Cardiac muscle cell (in vitro differentiated cells and primary cell): ENCODE data around the gene CLDN12. TPM values are rescaled to one million over a fixed set of nuclear protein-coding genes. Genes with fewer than 3 reads are reported as not detected.

Source experiments
- DNase-seq, 2 donors: peaks; one replicate each; pipeline versions ENCODE4 v3.0.0 to v3.0.0-alpha.2; 2010 to 2017; ENCODE audit warnings: low read depth in 1 of 2, low spot score in 1 of 2
- H3K27ac ChIP-seq: fragments of 200-600 bp; sonication (generic); 2 replicates; pipeline ENCODE4 v1.5.1; 2016
- H3K27me3 ChIP-seq: fragments of 200-600 bp; sonication (generic); 2 replicates; pipeline ENCODE4 v1.6.0; 2016; ENCODE audit warnings: control low read depth
- H3K36me3 ChIP-seq: fragments of 200-600 bp; sonication (generic); 2 replicates; pipeline ENCODE4 v1.5.1; 2016; ENCODE audit warnings: control low read depth
- H3K4me1 ChIP-seq: fragments of 200-600 bp; sonication (generic); 2 replicates; pipeline ENCODE4 v1.8.1; 2017; ENCODE audit warnings: low read depth, mild to moderate bottlenecking, mixed run types
- H3K4me3 ChIP-seq: fragments of 200-600 bp; sonication (generic); 2 replicates; pipeline ENCODE4 v1.5.1; 2016; ENCODE audit warnings: mild to moderate bottlenecking
- H3K9me3 ChIP-seq: fragments of 200-600 bp; sonication (generic); 2 replicates; pipeline ENCODE4 v1.5.1; 2017; ENCODE audit warnings: low read depth, mild to moderate bottlenecking, control low read depth
- polyA plus RNA-seq: library from polyadenylated mRNA; unstranded; fragments of >200 nt; fragmentation: Nextera tagmentation; extraction: Ambion mirVana; gene quantifications from 2 replicates; pipeline ENCODE4 v1.2.1, GENCODE V29; 2016
- total RNA-seq: library from RNA; depleted of rRNA; stranded (reverse); fragments of >200 nt; gene quantifications from 2 replicates; pipeline ENCODE4 v1.2.3, GENCODE V29; 2016
- TF ChIP-seq, protein P1 (sequence below): IDR thresholded peaks from 2 replicates; pipeline ENCODE4 v1.5.1; 2012; ENCODE audit warnings: low read depth, mild to moderate bottlenecking, low read length

Gene CLDN12
- total RNA-seq: 24.6 and 25.8 TPM in 2 replicates
- 23.7 and 31.8 TPM in 2 replicates for polyA plus RNA-seq

DNA sequence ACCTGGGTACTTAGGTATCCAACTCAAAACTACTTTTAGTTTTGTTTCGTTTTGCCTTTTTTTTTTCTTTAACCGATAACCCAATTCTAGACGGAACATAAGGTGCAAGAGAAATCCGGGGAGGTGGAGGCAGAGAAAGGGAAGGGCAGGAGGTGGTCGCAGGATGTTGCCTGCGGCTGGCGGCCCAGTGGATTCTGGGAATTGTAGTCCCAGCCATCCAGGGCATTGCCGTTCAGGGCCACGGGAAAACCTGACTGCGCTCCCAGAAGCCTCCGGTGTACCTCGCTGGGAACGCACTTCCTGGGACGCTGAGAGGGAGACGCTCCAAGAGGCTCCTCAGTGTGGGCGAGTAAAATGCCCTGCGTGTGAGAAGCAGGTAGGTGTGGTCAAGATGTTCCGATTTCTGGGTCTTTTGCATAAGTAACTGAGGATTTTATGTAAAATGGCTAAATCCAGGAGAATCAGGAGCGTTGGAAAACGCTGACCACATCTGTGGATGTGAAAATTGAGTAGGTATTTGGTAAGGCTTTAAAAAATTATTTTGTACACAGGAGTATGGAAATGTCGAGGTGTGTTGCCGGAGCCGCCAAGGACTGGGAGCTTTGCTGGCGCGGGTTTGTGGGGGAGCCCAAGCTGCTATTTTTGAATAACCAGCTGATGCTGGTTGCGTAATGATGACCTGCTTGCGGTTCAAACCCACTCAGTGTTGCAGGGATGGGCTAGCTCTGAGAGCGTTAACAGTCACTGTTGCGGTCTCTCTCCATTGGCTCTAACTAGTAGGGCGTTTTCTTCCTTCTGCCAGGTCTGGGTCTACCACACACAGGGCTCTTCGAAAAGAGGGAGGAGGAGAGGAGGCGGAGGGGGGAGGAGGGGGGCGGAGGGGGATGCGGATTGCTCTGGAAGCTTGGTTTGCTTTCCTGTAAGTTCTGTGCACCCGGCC, at the start of gene CLDN12:
TSS of gene CLDN12 (plus strand) at position 288 of the 940 bp plus-strand sequence. CDS start 9,216 bp downstream, outside the sequence.
- peak; percentile 93 to 99 for DNase-seq
- H3K9me3 ChIP-seq: no peaks in the 10 kb centered on the region
- peaks cover 9% of the 10 kb centered on the region for H3K27me3 ChIP-seq
- no peaks in the 10 kb centered on the region for H3K4me1 ChIP-seq
- peaks cover 12% of the 10 kb centered on the region for H3K36me3 ChIP-seq
- TF ChIP-seq, protein P1, sequence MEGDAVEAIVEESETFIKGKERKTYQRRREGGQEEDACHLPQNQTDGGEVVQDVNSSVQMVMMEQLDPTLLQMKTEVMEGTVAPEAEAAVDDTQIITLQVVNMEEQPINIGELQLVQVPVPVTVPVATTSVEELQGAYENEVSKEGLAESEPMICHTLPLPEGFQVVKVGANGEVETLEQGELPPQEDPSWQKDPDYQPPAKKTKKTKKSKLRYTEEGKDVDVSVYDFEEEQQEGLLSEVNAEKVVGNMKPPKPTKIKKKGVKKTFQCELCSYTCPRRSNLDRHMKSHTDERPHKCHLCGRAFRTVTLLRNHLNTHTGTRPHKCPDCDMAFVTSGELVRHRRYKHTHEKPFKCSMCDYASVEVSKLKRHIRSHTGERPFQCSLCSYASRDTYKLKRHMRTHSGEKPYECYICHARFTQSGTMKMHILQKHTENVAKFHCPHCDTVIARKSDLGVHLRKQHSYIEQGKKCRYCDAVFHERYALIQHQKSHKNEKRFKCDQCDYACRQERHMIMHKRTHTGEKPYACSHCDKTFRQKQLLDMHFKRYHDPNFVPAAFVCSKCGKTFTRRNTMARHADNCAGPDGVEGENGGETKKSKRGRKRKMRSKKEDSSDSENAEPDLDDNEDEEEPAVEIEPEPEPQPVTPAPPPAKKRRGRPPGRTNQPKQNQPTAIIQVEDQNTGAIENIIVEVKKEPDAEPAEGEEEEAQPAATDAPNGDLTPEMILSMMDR: no peak
- peak within 1 kb of the TSS; percentile 89 for H3K27ac ChIP-seq
- peak within 1 kb of the TSS; percentile 65 for H3K4me3 ChIP-seq

DNA sequence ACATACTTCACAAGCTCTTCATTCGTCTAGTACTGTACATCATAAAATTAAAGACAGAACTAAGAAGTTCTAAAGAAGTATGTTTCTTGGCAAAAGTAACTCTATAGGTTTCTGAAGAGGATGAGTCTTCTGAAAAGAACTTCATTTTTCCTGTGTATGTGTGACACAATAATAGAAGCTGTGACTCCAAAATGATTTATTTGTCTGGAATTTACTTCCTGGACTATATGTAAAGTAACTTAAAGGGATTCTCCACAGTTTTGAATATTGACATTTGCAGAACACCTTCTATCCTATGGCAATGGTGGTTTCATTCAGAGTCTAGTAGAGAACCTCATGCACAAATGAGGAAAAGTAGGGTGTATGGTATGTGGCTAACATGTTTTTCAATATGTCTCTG, 19.8 kb upstream of the CLDN12 start:
- Histone ChIP-seq H3K27me3 (no peaks in the 10 kb centered on the region), H3K4me3 (no peak overlapping the region), H3K27ac (no peak overlapping the region), H3K9me3 (no peaks in the 10 kb centered on the region), H3K4me1 (no peaks in the 10 kb centered on the region), H3K36me3 (peaks cover 31% of the 10 kb centered on the region)
- peak in 1 of 2 donors; percentile 43 for DNase-seq
- TF ChIP-seq, protein P1: no peak

DNA sequence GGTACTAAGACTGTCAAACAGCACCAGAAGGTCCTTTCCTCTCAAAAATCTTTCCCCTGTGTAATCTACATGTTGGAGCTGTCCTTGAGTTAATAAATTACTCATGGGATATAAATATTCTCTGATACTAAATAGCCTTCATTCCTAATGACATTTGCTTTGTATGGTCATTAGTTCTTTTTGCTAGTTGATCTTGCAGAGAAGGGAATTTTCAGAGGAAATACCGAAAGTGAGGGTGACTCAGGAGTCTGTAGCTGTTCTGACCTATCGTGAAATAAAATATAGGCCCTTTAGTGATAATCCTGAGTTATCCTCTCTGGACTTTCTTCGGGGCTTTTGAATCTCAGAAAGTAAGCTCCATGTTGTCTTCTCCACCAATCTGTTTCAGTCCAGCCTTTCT, 19.4 kb upstream of the CLDN12 start:
- no peak overlapping the region for H3K27ac ChIP-seq
- H3K4me1 ChIP-seq: no peaks in the 10 kb centered on the region
- H3K9me3 ChIP-seq: no peaks in the 10 kb centered on the region
- no peak overlapping the region for H3K4me3 ChIP-seq
- peaks cover 31% of the 10 kb centered on the region for H3K36me3 ChIP-seq
- DNase-seq: peak in 1 of 2 donors; percentile 39
- H3K27me3 ChIP-seq: no peaks in the 10 kb centered on the region
- TF ChIP-seq, protein P1: no peak

DNA sequence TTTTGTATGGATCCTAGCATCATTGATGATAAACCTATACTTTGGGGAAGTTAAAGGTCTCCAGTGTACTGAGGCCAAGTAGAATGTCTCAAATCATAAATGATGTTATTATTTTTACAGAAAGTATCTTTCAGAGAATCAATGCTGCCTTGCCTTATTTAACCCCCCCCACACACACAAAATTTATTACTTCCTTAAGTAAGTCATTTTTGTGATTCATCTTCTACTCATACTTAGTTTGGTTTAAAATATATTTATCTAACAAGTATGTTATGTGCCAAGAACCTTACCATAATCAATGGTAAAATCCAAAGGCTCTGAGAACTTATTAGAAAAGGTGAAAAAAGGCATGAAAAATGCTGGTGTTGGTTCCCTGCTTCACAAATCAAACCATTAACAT, 18.8 kb upstream of the CLDN12 start:
- no peaks in the 10 kb centered on the region for H3K4me1 ChIP-seq

DNA sequence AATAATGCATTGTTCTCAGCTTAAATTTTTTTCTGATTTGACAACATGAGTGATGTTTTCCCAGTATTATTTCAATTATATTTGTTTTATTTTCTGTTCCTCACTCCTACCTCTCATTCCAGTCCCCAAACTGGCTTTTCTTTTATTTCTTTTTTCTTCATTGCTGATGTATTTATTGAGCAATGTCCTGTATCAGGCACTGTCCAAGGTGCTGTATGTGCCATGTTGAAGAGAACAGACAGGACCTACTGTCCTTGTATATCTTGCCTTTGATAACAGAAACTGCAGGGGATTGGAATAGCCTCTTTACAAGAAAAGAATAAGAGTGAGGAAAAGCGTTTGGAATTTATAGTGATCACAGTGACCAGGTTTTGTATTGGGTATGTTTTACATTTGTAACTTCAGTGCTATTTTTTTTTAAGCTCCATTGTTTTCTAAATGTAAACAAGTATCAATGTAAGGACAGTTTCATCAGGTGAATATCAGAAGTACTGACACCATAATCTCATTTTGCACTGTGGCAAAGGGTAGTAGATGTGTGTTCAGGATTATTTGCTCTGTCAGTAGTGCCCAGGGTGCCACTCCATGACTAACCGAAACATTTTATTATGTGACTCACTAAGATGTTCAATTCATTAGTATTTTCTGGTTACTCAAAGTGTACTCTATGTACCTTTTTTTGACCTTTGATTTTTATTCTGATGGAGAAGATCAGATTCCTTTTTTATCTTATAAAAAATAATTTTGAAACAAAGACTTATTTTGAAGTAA, 15.6 kb upstream of the CLDN12 start:
- H3K9me3 ChIP-seq: no peaks in the 10 kb centered on the region
- H3K4me3 ChIP-seq: no peak overlapping the region
- peaks cover 27% of the 10 kb centered on the region for H3K36me3 ChIP-seq
- TF ChIP-seq, protein P1: no peak
- DNase-seq: peak in 1 of 2 donors; percentile 28
- no peaks in the 10 kb centered on the region for H3K27me3 ChIP-seq
- no peak overlapping the region for H3K27ac ChIP-seq
- no peaks in the 10 kb centered on the region for H3K4me1 ChIP-seq

More for the DNA sequence above, 18.8 kb upstream of the CLDN12 start:
- DNase-seq: no peak
- H3K27ac ChIP-seq: no peak overlapping the region
- no peaks in the 10 kb centered on the region for H3K9me3 ChIP-seq
- no peak overlapping the region for H3K4me3 ChIP-seq
- H3K27me3 ChIP-seq: no peaks in the 10 kb centered on the region
- TF ChIP-seq, protein P1: no peak
- peaks cover 30% of the 10 kb centered on the region for H3K36me3 ChIP-seq
